GM19438 (cell line): Measurements from ENCODE around the gene RASD1.
A peak's percentile ranks its signal among the peaks of the same experiment; 100 is the strongest.

Experiments used
- ATAC-seq: cut with Tn5 transposase; IDR thresholded peaks from one replicate; pipeline ENCODE4 v1.9.1; 2021; ENCODE audit warnings: low read depth; ENCODE audit not compliant: unreplicated experiment

The RASD1 gene

GRCh38 chr17:17496189-17497064 is at the start of gene RASD1:
RASD1 (minus strand) TSS chr17:17496395; CDS start chr17:17496181, 214 bp downstream.
- peak; percentile 74 for ATAC-seq

- no peak for ATAC-seq
These were observed 49.8 kb upstream of the RASD1 start for GRCh38 chr17:17545984-17546383.

GRCh38 chr17:17545031-17545820 is 49.0 kb upstream of the RASD1 start:
- ATAC-seq = no peak

- ATAC-seq = no peak
These were observed 46.9 kb upstream of the RASD1 start for GRCh38 chr17:17542906-17543635.

- ATAC-seq = no peak
These were observed 45.4 kb upstream of the RASD1 start for GRCh38 chr17:17541640-17542001.

- no peak for ATAC-seq
These were observed 44.9 kb upstream of the RASD1 start for GRCh38 chr17:17540935-17541639.

GRCh38 chr17:17540278-17540906 is 44.2 kb upstream of the RASD1 start:
- no peak for ATAC-seq

- no peak for ATAC-seq
These were observed 43.4 kb upstream of the RASD1 start for GRCh38 chr17:17539591-17539990.

- ATAC-seq = no peak
These were observed 42.5 kb upstream of the RASD1 start for GRCh38 chr17:17538417-17539391.

- ATAC-seq = no peak
These were observed 41.3 kb upstream of the RASD1 start for GRCh38 chr17:17537311-17538099.

GRCh38 chr17:17536702-17537101 is 40.5 kb upstream of the RASD1 start:
- no peak for ATAC-seq

GRCh38 chr17:17535957-17536356 is 39.8 kb upstream of the RASD1 start:
- no peak for ATAC-seq

GRCh38 chr17:17533901-17534441 is 37.8 kb upstream of the RASD1 start:
- ATAC-seq = no peak

- ATAC-seq = no peak
These were observed 36.8 kb upstream of the RASD1 start for GRCh38 chr17:17532991-17533390.

GRCh38 chr17:17531156-17531555 is 35.0 kb upstream of the RASD1 start:
- no peak for ATAC-seq

GRCh38 chr17:17528696-17529652 is 32.8 kb upstream of the RASD1 start:
- ATAC-seq = no peak
